ENCODE results near the gene STYX.

DNA sequence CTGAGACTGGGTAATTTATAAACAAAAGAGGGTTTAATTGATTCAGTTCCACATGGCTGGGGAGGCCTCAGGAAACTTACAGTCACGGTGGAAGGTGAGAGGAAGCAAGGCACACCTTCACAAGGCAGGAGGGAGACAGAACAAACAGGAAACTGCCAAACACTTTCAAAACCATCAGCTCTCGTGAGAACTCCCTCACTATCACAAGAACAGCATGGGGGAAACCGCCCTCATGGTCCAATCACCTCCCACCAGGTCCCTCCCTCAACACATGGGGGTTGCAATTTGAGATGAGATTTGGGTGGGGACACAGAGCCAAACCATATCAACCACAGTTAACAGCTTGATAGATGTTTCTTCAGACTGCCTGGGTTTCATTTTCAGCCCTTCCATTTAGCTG, 67.7 kb downstream of the STYX start:
- TF ChIP-seq, protein P1, sequence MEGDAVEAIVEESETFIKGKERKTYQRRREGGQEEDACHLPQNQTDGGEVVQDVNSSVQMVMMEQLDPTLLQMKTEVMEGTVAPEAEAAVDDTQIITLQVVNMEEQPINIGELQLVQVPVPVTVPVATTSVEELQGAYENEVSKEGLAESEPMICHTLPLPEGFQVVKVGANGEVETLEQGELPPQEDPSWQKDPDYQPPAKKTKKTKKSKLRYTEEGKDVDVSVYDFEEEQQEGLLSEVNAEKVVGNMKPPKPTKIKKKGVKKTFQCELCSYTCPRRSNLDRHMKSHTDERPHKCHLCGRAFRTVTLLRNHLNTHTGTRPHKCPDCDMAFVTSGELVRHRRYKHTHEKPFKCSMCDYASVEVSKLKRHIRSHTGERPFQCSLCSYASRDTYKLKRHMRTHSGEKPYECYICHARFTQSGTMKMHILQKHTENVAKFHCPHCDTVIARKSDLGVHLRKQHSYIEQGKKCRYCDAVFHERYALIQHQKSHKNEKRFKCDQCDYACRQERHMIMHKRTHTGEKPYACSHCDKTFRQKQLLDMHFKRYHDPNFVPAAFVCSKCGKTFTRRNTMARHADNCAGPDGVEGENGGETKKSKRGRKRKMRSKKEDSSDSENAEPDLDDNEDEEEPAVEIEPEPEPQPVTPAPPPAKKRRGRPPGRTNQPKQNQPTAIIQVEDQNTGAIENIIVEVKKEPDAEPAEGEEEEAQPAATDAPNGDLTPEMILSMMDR (IDR thresholded peaks at IDR 0.05; ENCODE audit: borderline replicate concordance, extremely low read depth, low read length, poor library complexity, severe bottlenecking): no peak
- TF ChIP-seq EZH2 (IDR thresholded peaks at IDR 0.05; ENCODE audit: borderline replicate concordance, low read depth, low read length, severe bottlenecking): no peak
